IPS-NIHi7 (cell line): ENCODE data around the gene THSD4.
A peak's percentile ranks its signal among the peaks of the same experiment; 100 is the strongest.

ENCODE experiments used
- DNase-seq: peaks from one replicate; pipeline ENCODE4 v3.0.0; 2012; ENCODE audit warnings: mixed read lengths; ENCODE audit errors: extremely low spot score

The THSD4 gene

GRCh38 chr15:71627188-71627587 lies 511.9 kb downstream of the THSD4 start:
- no peak for DNase-seq

DNA sequence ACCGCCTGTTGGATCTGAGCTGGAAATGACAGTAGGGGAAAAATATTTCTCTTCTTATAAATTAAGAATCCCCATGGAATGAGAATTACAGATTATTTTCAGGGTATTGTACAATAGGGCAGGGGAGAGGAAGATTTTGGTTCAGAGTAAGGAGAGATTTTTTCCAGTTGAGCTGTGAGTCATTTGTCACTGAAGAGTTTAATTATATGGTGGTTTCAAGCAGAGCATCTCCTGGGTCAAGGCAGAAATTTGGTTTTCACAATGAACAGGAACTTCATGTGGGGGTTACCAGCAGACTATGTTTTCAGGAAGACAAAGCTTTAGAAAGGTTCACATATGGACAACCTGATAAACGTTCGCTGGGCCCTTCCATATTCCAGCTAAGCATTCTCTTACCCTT lies 512.3 kb downstream of the THSD4 start:
- DNase-seq, result no peak

DNA sequence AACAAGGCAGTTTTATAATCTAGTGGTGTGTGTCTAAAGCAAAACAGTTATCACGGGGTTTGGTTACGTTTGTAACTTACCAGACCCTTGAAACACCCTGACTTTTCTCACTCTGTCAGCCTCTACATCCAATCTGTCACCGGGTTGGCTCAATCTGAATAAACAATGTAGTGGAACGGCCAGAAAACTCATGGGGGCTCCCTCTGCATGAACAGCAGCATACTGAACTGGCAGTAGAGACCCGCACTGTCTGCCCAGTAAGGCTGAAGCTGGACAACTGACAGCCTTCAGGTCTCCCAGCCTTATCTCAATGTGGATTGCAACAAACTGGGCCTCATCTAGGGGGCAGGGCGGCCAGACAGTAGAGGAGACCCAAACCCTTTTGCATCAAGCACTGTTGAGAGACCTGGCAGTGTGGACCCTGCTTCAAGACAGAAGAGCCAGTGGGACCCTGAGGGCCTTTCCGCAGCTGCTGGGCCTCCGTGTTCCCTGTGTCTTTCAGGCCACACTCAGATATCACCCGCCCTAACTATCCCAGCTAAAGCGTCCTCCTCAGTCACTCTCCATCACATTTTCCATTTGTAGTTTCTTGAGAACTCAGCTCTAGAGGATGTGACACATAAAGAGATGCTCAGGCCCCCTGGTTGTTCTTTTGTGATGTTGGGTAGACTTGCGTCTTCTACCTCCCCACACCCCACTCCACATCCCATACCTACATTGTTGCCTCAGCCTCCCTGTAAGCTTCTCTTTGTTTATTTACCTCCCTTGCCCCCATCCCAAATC lies 513.9 kb downstream of the THSD4 start:
- peak; percentile 28 for DNase-seq

GRCh38 chr15:71629781-71630474 lies 514.7 kb downstream of the THSD4 start:
- no peak for DNase-seq

DNA sequence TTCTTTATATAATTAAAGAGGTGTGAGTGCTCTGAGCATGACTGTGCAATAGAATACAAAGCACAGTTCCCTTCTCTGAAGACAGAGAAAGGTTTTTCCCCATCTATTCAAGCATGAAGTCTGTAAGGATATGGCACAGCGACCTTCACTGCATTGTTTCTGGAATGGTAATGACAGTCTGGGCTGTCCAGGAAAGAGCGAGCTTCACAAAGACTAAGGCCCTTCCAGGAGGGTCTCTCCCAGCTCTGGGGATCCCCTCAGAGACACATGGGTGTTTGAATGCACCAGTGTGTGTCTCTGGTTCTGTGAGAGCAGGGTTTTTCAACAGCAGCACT lies 515.2 kb downstream of the THSD4 start:
- no peak for DNase-seq

DNA sequence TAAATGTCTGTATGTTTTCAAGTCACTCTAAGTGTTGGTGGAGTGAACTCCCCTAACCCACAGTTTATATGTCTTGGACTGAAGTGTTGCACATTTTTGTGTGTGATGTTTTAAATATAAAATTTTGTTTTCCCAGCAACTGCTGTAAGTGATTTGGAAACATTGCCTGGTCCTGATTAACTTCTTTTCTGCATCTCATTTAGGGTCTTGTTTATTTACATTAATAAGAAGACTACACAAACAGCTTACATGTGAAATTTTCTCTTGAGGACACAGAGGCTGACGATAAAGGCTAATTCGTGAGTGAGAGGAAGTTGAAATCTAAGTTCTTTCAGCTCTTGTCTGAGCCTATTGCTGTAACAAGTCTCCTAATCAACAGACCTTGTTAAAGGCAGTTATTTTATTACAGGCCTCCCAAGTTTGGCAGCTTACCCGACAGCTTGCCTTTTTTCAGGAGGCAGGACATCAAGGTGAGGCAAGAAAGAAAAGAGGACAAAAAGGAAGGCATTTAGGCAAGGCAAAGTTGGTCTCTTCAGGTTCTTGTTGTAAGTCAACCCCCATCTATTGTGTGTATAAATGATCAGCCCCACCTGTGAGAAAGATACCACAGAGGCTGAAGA lies 517.4 kb downstream of the THSD4 start:
- DNase-seq, result no peak

DNA sequence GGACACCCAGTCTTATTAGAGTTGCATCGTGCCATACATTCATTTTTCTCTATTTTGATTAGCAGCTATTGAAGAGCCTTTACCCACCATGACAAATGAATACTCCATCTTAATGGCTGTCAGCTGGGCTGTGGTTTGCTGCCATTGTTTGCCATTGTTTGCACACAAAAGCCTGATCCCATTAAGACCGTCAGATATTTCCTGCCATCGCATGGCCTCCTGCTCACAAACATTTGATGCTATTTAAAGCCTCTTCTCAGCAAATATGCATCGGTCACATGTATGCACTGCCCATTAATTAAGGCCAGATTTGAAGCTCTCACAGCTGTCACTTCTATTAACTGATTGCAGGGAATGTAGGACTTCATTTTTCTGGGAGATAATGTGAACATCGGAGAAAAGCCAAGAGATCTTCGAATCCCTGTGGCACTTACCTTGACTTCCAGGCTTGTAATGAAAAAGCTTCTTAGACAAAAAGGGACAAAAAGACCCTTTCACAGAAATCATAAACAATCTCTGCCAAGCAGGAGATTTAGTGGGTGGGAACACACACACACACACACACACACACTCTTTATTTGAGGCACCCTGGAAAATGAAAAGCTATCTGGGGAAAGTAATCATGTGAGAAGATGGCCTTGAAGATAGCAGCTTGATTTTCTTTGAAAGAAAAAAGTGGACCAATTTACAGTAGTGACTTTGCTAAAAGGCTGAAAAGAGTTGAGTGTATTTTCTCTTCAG lies 519.7 kb downstream of the THSD4 start:
- no peak for DNase-seq

DNA sequence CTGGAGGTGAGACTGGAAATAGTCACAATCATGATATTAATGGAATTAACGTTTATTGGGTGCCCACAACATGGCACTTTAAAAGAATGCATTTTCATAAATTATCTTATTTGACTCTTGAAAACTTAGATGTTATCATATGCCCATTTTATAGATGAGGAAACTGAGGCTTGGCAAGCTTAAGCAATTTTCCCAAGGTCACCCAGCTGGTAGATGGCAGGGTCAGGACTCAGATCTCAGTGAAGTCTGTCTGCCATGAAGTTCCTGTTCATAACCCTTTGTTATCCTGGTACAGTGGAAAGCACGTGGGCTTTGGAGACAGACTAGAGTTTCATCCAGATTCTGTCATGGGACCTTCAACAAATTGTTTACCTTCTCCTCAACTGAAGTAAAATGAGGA lies 520.5 kb downstream of the THSD4 start:
- no peak for DNase-seq

GRCh38 chr15:71638876-71639275 lies 523.6 kb downstream of the THSD4 start:
- DNase-seq, result no peak

DNA sequence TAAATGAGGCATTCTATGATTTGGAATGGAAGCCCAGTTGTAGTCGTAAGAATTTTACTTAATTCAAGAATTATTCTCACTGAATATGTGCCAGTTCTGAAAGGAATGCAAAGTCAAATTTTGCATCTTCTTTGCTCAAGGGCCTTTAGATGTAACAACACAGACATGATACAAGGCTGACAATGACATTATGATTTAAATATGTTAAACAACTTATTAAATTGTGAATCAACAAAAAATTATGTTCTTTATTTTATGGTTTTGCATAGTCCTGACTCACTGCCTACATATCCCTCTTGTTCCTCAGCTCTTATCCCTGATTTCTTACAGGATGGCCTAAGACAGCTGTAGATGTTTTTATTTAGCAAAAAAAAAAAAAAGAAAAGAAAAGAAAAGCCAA lies 524.2 kb downstream of the THSD4 start:
- no peak for DNase-seq

- DNase-seq, result no peak
Observed at GRCh38 chr15:71643918-71644317, 528.6 kb downstream of the THSD4 start.

DNA sequence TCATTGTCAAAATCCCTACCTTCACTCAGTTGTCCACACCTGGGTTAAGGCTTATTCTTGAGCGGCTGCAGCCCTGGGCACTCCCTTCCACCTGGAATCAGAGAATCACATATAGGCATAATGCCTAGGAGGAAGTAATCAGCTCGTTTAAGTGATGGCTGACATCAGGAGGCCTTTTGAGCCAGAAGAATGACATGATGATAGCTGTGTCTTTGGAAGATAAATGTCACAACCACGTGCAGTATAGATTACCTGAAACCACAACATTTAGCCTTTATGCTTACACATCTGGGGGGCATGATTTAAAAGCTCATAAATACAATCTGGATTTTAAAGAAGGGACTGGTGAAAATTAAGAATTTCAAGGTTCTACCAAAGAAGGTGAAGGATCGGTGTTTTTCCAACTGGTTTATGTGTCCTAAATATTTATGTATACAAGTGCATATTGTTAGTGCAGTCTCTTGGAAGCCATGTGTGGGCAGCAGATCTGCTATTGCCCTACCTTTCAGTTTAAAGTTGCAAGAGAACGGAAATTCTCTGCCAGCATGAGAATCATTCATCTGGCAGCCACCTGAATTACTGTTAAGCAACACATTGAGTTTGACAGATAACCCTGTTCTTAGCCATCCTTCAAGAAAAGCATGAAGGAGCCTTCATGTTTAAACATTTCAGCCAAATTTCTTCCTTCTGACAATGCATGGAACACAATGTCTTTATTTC lies 531.7 kb downstream of the THSD4 start:
- no peak for DNase-seq

GRCh38 chr15:71647487-71647808 lies 532.2 kb downstream of the THSD4 start:
- DNase-seq, result no peak

DNA sequence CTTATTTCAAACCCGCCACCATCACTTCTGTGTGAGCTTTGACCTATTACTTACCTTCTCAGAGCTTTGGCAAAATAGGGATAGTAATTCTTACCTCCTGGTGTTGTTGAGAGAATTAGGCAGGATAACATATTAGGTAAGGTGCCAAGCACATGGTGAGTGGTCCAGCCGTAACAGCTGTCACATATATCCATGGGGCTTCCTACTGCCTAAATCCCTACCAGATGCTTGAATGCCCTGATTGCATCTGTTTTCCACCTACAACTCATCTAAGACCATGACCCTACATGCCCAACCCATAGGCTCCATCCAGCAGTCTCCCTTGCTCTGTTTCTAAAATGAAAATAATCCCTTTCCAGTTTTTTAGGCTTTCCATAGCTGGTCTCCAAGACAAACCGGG lies 532.8 kb downstream of the THSD4 start:
- DNase-seq, result no peak

GRCh38 chr15:71649894-71650293 lies 534.6 kb downstream of the THSD4 start:
- no peak for DNase-seq

- DNase-seq, result no peak
Observed at GRCh38 chr15:71650603-71651002, 535.3 kb downstream of the THSD4 start.

GRCh38 chr15:71651750-71652186 lies 536.5 kb downstream of the THSD4 start:
- peak; percentile 70 for DNase-seq

- DNase-seq, result no peak
Observed at GRCh38 chr15:71654042-71654719, 538.9 kb downstream of the THSD4 start.

DNA sequence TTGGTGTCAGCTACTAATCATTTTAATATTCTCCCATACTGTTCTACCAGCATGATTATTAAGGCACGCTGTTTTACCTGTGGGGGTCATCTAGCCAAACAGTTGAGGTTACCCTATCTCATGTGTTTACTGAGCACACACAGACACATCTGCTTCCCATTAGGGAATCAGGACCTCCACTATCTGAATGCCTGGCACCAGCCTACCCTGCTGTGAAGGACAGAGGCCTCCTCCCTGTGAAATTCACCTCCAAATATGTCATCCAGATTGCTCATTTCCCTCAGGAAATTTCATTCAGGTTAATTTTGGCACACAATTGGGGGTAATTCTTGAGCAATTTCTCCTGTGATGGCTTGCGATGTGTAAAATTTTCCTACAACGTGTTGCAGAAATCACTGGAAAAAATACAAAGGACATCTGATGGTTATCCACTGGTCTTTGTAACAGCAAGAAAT lies 539.5 kb downstream of the THSD4 start:
- no peak for DNase-seq

- DNase-seq, result no peak
Observed at GRCh38 chr15:71656425-71656824, 541.2 kb downstream of the THSD4 start.

- DNase-seq, result no peak
Observed at GRCh38 chr15:71657141-71657540, 541.9 kb downstream of the THSD4 start.
